ENCODE measurements around the gene ACP6.
A peak's percentile ranks its signal among the peaks of the same experiment; 100 is the strongest.
"Not testable (repeated sequence)": the region's sequence is repeated elsewhere in the genome, so short reads cannot be mapped to it uniquely, and the experiment has no call there.

The ACP6 gene

GRCh38 chr1:147670319-147671001, at the start of gene ACP6:
ACP6 (minus strand) TSS chr1:147670524; CDS start chr1:147670048, 476 bp downstream.
- no peaks in the 10 kb centered on the region for H3K9me3 Mint-ChIP-seq
- ATAC-seq (peak; percentile 98), DNase-seq (ENCODE audit: low spot score in 2 of 2) (peak; percentile 76 to 91)
- H3K4me1 Mint-ChIP-seq: peaks cover 14% of the 10 kb centered on the region
- H3K27ac Mint-ChIP-seq: peak within 1 kb of the TSS; percentile 87
- no peaks in the 10 kb centered on the region for H3K36me3 Mint-ChIP-seq
- H3K4me3 Mint-ChIP-seq: peak within 1 kb of the TSS; percentile 90

GRCh38 chr1:147719711-147720225, 49.4 kb upstream of the ACP6 start:
- Mint-ChIP-seq H3K36me3 (no peaks in the 10 kb centered on the region), H3K4me3 (no peak overlapping the region)

GRCh38 chr1:147719029-147719698, 48.8 kb upstream of the ACP6 start:
- Mint-ChIP-seq H3K4me3 (no peak overlapping the region), H3K9me3 (peaks cover 2% of the 10 kb centered on the region), H3K27ac (no peak overlapping the region), H3K36me3 (no peaks in the 10 kb centered on the region), H3K4me1 (peaks cover 14% of the 10 kb centered on the region)
- ATAC-seq (no peak), DNase-seq (ENCODE audit: low spot score in 2 of 2) (no peak)

More at GRCh38 chr1:147719711-147720225, 49.4 kb upstream of the ACP6 start:
- DNase-seq (ENCODE audit: low spot score in 2 of 2) (no peak), ATAC-seq (no peak)
- H3K27ac Mint-ChIP-seq: peak overlapping the region; percentile 39
- H3K4me1 Mint-ChIP-seq: peaks cover 14% of the 10 kb centered on the region
- peaks cover 2% of the 10 kb centered on the region for H3K9me3 Mint-ChIP-seq

DNA sequence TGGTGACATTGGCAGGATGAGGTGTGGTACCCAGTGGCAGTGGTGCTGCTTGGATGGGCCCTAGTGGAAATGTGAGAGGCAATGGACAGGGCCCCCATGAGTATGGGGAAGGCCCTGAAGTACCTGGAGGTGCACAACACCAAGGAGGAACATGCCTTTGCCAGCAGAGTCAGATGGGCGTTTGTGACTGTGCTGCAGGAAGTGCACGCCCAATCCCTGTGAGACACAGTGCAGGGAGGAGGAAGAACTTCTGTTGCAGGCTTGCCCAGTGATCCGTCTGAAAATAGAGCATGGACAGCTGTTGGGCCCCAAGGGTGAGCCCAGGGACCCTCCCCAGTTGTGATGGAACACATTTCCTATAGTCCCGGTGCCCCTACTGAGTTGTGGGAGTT, 47.4 kb upstream of the ACP6 start:
- no peak overlapping the region for H3K27ac Mint-ChIP-seq
- H3K4me3 Mint-ChIP-seq: no peak overlapping the region
- ATAC-seq (no peak), DNase-seq (ENCODE audit: low spot score in 2 of 2) (no peak)
- H3K4me1 Mint-ChIP-seq: peaks cover 9% of the 10 kb centered on the region
- H3K9me3 Mint-ChIP-seq: peaks cover 2% of the 10 kb centered on the region
- H3K36me3 Mint-ChIP-seq: no peaks in the 10 kb centered on the region

DNA sequence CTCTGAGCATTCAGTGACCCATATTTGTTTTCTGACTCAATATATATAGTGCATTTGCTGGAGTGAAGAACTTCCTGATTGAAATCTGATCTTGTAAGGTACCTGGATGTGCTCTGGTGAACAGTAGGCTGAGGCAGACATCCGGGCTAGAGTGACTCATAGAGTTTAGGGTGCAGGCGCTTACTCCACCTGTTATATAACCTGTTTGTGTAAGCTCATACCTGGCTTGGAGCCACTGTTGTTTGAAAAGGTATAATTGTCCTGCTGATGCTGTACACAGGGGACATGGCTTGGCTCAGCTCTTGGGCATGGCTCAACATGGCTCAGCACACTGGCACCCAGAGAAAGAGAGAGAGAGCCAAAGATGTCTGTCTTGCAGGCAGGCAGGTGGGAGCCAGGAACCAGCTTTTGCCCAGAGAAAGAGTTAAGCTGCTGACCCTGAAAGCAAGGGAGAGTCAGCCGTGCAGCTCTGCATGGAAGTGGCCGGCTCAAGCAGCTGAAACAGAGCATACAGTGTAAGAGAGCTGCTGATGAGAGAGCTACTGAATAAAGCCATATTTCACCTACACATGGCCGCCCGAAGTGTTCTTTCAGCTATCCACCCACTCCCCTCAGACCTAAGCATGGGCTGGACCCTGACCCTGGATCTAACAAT, 46.9 kb upstream of the ACP6 start:
- Mint-ChIP-seq H3K36me3 (no peaks in the 10 kb centered on the region), H3K27ac (no peak overlapping the region), H3K9me3 (peaks cover 2% of the 10 kb centered on the region), H3K4me1 (peaks cover 9% of the 10 kb centered on the region), H3K4me3 (no peak overlapping the region)
- DNase-seq (ENCODE audit: low spot score in 2 of 2): no peak
- peak; percentile 75 for ATAC-seq

- Mint-ChIP-seq H3K4me1 (peaks cover 8% of the 10 kb centered on the region), H3K36me3 (no peaks in the 10 kb centered on the region), H3K4me3 (no peak overlapping the region), H3K27ac (no peak overlapping the region), H3K9me3 (no peaks in the 10 kb centered on the region)
- DNase-seq (ENCODE audit: low spot score in 2 of 2) (no peak), ATAC-seq (no peak)
These were observed 42.3 kb upstream of the ACP6 start for GRCh38 chr1:147712605-147713004.

GRCh38 chr1:147700042-147701006, 30.0 kb upstream of the ACP6 start:
- ATAC-seq (peak; percentile 88), DNase-seq (ENCODE audit: low spot score in 2 of 2) (peak; percentile 31 to 67)
- Mint-ChIP-seq H3K27ac (no peak overlapping the region), H3K4me3 (no peak overlapping the region), H3K9me3 (no peaks in the 10 kb centered on the region), H3K36me3 (no peaks in the 10 kb centered on the region), H3K4me1 (peaks cover 7% of the 10 kb centered on the region)

DNA sequence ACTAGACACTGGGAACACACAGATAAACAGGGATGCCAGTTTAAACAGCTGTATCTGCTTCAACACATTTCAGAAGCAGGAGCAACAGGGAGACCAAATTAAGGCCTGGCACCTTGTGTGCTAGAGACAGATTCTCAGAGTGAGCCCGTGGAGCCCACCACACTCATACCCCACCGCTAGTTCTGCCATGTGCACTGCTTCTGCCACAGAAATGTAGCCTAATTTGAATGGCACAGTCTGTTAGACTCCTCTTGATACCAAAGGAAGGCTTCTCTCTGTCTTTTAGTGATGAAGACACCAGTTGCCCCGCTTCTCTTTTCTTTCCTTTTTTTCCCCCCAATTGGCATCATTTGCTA, 29.3 kb upstream of the ACP6 start:
- Mint-ChIP-seq H3K9me3 (no peaks in the 10 kb centered on the region), H3K4me1 (peaks cover 7% of the 10 kb centered on the region), H3K4me3 (no peak overlapping the region), H3K36me3 (no peaks in the 10 kb centered on the region), H3K27ac (no peak overlapping the region)
- DNase-seq (ENCODE audit: low spot score in 2 of 2) (no peak), ATAC-seq (peak; percentile 11)

GRCh38 chr1:147683163-147683763, 12.9 kb upstream of the ACP6 start:
- Mint-ChIP-seq H3K36me3 (no peaks in the 10 kb centered on the region), H3K4me1 (peaks cover under 1% of the 10 kb centered on the region), H3K27ac (no peak overlapping the region), H3K4me3 (no peak overlapping the region), H3K9me3 (peaks cover 18% of the 10 kb centered on the region)
- DNase-seq (ENCODE audit: low spot score in 2 of 2): no peak
- ATAC-seq: no peak

- H3K9me3 Mint-ChIP-seq: peaks cover 21% of the 10 kb centered on the region
- H3K4me1 Mint-ChIP-seq; ATAC-seq; DNase-seq (ENCODE audit: low spot score in 2 of 2); H3K4me3 Mint-ChIP-seq; H3K27ac Mint-ChIP-seq; H3K36me3 Mint-ChIP-seq: not testable (repeated sequence)
These were observed 10.4 kb upstream of the ACP6 start for GRCh38 chr1:147680608-147681235.

- not testable (repeated sequence) for H3K36me3 Mint-ChIP-seq; H3K27ac Mint-ChIP-seq; ATAC-seq; H3K9me3 Mint-ChIP-seq; H3K4me3 Mint-ChIP-seq; DNase-seq (ENCODE audit: low spot score in 2 of 2); H3K4me1 Mint-ChIP-seq
These were observed 7.4 kb upstream of the ACP6 start for GRCh38 chr1:147677681-147678080.

DNA sequence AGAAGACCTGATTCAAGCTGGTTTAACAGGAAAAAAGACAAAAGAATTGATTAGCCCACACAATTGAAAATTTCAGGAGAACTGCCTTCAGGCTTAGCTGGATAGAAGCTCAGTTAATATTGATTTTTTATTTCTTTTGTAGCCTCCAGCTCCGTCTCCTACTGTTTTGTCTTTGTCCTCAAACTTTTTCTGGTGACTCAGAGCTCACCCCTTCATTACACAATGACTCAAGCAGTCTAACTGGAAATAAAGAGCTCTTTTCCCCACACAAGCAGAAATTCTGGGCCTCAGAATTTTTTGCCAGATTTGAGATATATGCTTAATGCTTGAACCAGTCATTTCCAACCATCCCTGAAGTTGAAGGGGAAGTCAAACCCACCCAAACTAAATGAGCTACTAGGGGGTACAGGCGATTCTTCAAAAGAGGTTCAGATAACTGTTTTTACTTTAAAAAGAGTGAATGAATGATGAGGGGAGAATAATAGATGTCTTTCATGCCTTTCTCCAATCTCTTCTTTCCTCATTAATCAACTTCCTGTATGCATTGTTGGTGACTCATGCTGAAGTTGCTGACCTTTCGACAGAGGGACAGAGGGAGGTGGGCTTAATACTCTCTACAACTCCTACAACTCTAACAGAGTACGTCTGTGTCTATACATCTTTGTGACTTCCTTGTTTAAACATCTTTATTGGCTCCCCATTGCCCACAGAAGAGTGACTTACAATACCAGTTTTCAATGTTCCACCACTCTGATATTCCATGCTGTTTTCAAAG, 6.2 kb upstream of the ACP6 start:
- DNase-seq (ENCODE audit: low spot score in 2 of 2) (no peak), ATAC-seq (no peak)
- Mint-ChIP-seq H3K36me3 (no peaks in the 10 kb centered on the region), H3K4me3 (no peak overlapping the region), H3K4me1 (no peaks in the 10 kb centered on the region), H3K27ac (no peak overlapping the region), H3K9me3 (peaks cover 3% of the 10 kb centered on the region)

DNA sequence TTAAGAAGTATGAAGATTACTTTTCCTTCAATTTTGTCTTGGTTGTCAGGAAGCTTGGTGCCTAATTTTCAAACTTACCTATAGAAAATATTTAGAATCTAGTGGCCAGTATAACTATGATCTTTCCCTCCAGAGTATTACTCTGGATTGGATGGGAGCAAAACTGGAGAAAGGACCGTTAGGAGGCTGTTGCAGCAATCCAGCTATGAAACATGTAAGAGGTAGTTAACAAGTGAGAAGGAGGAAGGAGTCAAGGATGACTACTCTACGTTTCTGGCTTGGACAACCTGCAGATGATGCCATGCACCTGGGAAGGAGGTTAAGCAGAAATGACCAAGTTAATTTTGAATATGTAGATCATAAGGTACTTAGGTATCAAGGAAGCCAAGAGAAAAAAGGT, 3.5 kb upstream of the ACP6 start:
- Mint-ChIP-seq H3K4me1 (peaks cover 7% of the 10 kb centered on the region), H3K4me3 (no peak overlapping the region), H3K9me3 (peaks cover 3% of the 10 kb centered on the region), H3K27ac (no peak overlapping the region), H3K36me3 (no peaks in the 10 kb centered on the region)
- no peak for ATAC-seq
- no peak for DNase-seq (ENCODE audit: low spot score in 2 of 2)

Measured in stimulated activated effector memory CD8-positive, alpha-beta T cell treated with anti-CD3 and anti-CD28 coated beads, Interleukin-12 subunit alpha, Interleukin-12 subunit beta, amount 100 ng/mL, for 72 hours (primary cell).